GM12878 (cell line): Measurements from ENCODE around the gene INPP5D. TPM values are rescaled to one million over a fixed set of nuclear protein-coding genes. Genes with fewer than 3 reads are reported as not detected.

Source experiments
- ASH2L ChIP-seq: fragments of 300-600, 200-600 bp; sonication (generic); IDR thresholded peaks from 2 replicates; pipeline ENCODE4 v1.6.1; 2017; ENCODE audit warnings: low read depth, mild to moderate bottlenecking, borderline replicate concordance
- CTCF ChIP-seq, 3 experiments: IDR thresholded peaks in 2 of 3; conservative IDR thresholded peaks in 1 of 3; 2 replicates each; pipeline ENCODE4 v1.5.1; 2011; ENCODE audit warnings: low read depth in 3 of 3, low read length in 3 of 3, mild to moderate bottlenecking in 3 of 3, control low read depth in 2 of 3, moderate library complexity in 2 of 3, inconsistent platforms in 1 of 3, mixed read lengths in 1 of 3; ENCODE audit not compliant: control insufficient read depth in 2 of 3, insufficient read depth in 1 of 3; ENCODE audit errors: extremely low read depth in 1 of 3
- DPF2 ChIP-seq: fragments of 450-650 bp; IDR thresholded peaks from 2 replicates; pipeline ENCODE4 v1.6.1; 2017; ENCODE audit warnings: mild to moderate bottlenecking
- E2F8 ChIP-seq: fragments of 450-650 bp; IDR thresholded peaks from 2 replicates; pipeline ENCODE4 v1.6.1; 2018; ENCODE audit warnings: mild to moderate bottlenecking, low read depth, moderate library complexity; ENCODE audit not compliant: partially characterized antibody
- EED ChIP-seq: sonication (generic); IDR thresholded peaks from 2 replicates; pipeline ENCODE4 v1.6.1; 2016; ENCODE audit warnings: antibody characterized with exemption, low read depth
- GABPA ChIP-seq: IDR thresholded peaks from 2 replicates; pipeline ENCODE4 v1.6.1; 2014; ENCODE audit warnings: antibody characterized with exemption, low read depth, mild to moderate bottlenecking, inconsistent platforms
- GATAD2B ChIP-seq: fragments of 450-650 bp; conservative IDR thresholded peaks from 2 replicates; pipeline ENCODE4 v1.6.1; 2017; ENCODE audit warnings: low read depth, mild to moderate bottlenecking, moderate library complexity
- HCFC1 ChIP-seq: fragments of 150-350 bp; IDR thresholded peaks from 2 replicates; pipeline ENCODE4 v1.6.1; 2014; ENCODE audit warnings: low read length
- HDAC2 ChIP-seq: fragments of 200-600 bp; sonication (generic); IDR thresholded peaks from 2 replicates; pipeline ENCODE4 v1.6.1; 2017
- HDGF ChIP-seq: fragments of 450-650 bp; IDR thresholded peaks from 2 replicates; pipeline ENCODE4 v1.6.1; 2016; ENCODE audit warnings: antibody characterized with exemption
- IRF3 ChIP-seq: fragments of 450-650 bp; IDR thresholded peaks from 2 replicates; pipeline ENCODE4 v1.6.1; 2014; ENCODE audit warnings: mild to moderate bottlenecking
- MEF2A ChIP-seq: IDR thresholded peaks from 2 replicates; pipeline ENCODE4 v1.6.1; 2011; ENCODE audit warnings: low read depth, mild to moderate bottlenecking, low read length, moderate library complexity; ENCODE audit not compliant: insufficient read depth
- MTA2 ChIP-seq: fragments of 450-650 bp; IDR thresholded peaks from 2 replicates; pipeline ENCODE4 v1.6.1; 2016; ENCODE audit warnings: low read depth, mild to moderate bottlenecking, moderate library complexity
- NRF1 ChIP-seq: conservative IDR thresholded peaks from 2 replicates; pipeline ENCODE4 v1.6.1; 2011; ENCODE audit warnings: mild to moderate bottlenecking, low read depth, low read length, improper control_type of control experiment
- POLR2AphosphoS5 ChIP-seq: IDR thresholded peaks from 2 replicates; pipeline ENCODE4 v1.6.1; 2011; ENCODE audit warnings: mild to moderate bottlenecking, low read length, inconsistent platforms
- RAD21 ChIP-seq: IDR thresholded peaks from 2 replicates; pipeline ENCODE4 v1.6.1; 2011; ENCODE audit warnings: mild to moderate bottlenecking, low read depth, low read length, moderate library complexity; ENCODE audit not compliant: insufficient read depth
- RUNX3 ChIP-seq: IDR thresholded peaks from 2 replicates; pipeline ENCODE4 v1.6.1; 2012; ENCODE audit warnings: low read length, inconsistent platforms
- SMAD5 ChIP-seq: IDR thresholded peaks from 2 replicates; pipeline ENCODE4 v1.6.1; 2016; ENCODE audit warnings: antibody characterized with exemption, low read depth
- SMARCA5 ChIP-seq: fragments of 450-650 bp; IDR thresholded peaks from 2 replicates; pipeline ENCODE4 v1.6.1; 2017; ENCODE audit warnings: mild to moderate bottlenecking
- SMC3 ChIP-seq: IDR thresholded peaks from 2 replicates; pipeline ENCODE4 v1.6.1; 2011; ENCODE audit warnings: low read length, improper control_type of control experiment, borderline replicate concordance
- SPI1 ChIP-seq: IDR thresholded peaks from 2 replicates; pipeline ENCODE4 v1.6.1; 2011; ENCODE audit warnings: low read depth, mild to moderate bottlenecking, low read length, moderate library complexity, borderline replicate concordance; ENCODE audit not compliant: insufficient read depth
- SREBF1 ChIP-seq: IDR thresholded peaks from 2 replicates; pipeline ENCODE4 v1.6.1; 2012; ENCODE audit warnings: mild to moderate bottlenecking, low read length
- TCF3 ChIP-seq: IDR thresholded peaks from 2 replicates; pipeline ENCODE4 v1.6.1; 2012; ENCODE audit warnings: low read depth, mild to moderate bottlenecking, low read length, borderline replicate concordance; ENCODE audit not compliant: insufficient read depth
- polyA plus RNA-seq, 11 experiments: library from polyadenylated mRNA; depleted of rRNA in 4 of 11; unstranded in 6 of 11; stranded (reverse) in 5 of 11; fragments of >200 nt; fragmentation: Nextera tagmentation in 4 of 11; fragmentation: Illumina TruSeq in 1 of 11; extraction: Ambion mirVana in 4 of 11; extraction: Trizol in 1 of 11; gene quantifications; 1 replicate in 1 of 11; 2 replicates in 10 of 11; pipeline versions ENCODE4 v1.2.1 to v1.2.3, GENCODE V29; 2011 to 2016; ENCODE audit warnings: inconsistent platforms in 2 of 11, missing spikeins in 2 of 11, low read depth in 1 of 11
- total RNA-seq, 4 experiments: library from RNA; depleted of rRNA in 3 of 4; stranded (reverse); fragments of >200 nt in 3 of 4; fragmentation: Illumina TruSeq in 1 of 4; extraction: Trizol in 1 of 4; gene quantifications; 2 replicates each; pipeline versions ENCODE4 v1.2.1 to v1.2.3, GENCODE V29; 2013 to 2021
- TF ChIP-seq, protein P1 (sequence below): fragments of 450-650 bp; IDR thresholded peaks from 2 replicates; pipeline ENCODE4 v1.6.1; 2016; ENCODE audit warnings: mild to moderate bottlenecking
- TF ChIP-seq, protein P2 (sequence below): IDR thresholded peaks from 2 replicates; pipeline ENCODE4 v1.6.1; 2011; ENCODE audit warnings: mild to moderate bottlenecking, low read depth, low read length, moderate library complexity; ENCODE audit not compliant: insufficient replicate concordance

Gene INPP5D
- total and polyA plus RNA-seq, 10 of the 15 experiments (the other 5 are each of a cell fraction or from before 2014, with no cell fraction given) = 11.8 to 139 (median 88.8) TPM

GRCh38 chr2:233185963-233186362 is 125.8 kb downstream of the INPP5D start (continued):
- peak; percentile 32; the same call in 1 of the 2 replicates for TF ChIP-seq GATAD2B
- TF ChIP-seq NRF1 = no peak
- no peak for TF ChIP-seq SMAD5
- no peak for TF ChIP-seq POLR2AphosphoS5
- no peak for TF ChIP-seq ASH2L
- TF ChIP-seq HCFC1 = no peak
- no peak for TF ChIP-seq SREBF1
- TF ChIP-seq E2F8 = no peak
- TF ChIP-seq SMC3 = no peak
- TF ChIP-seq MEF2A = no peak
- TF ChIP-seq CTCF (IDR thresholded peaks at IDR 0.05 in 2 of 3, conservative IDR thresholded peaks at IDR 0.05 in 1 of 3; ENCODE audit: control insufficient read depth in 2 of 3, extremely low read depth in 1 of 3, insufficient read depth in 1 of 3, low read depth in 3 of 3, low read length in 3 of 3) = no peak
- TF ChIP-seq IRF3 = no peak
- TF ChIP-seq GABPA = no peak
- no peak for TF ChIP-seq TCF3
- TF ChIP-seq, protein P1, sequence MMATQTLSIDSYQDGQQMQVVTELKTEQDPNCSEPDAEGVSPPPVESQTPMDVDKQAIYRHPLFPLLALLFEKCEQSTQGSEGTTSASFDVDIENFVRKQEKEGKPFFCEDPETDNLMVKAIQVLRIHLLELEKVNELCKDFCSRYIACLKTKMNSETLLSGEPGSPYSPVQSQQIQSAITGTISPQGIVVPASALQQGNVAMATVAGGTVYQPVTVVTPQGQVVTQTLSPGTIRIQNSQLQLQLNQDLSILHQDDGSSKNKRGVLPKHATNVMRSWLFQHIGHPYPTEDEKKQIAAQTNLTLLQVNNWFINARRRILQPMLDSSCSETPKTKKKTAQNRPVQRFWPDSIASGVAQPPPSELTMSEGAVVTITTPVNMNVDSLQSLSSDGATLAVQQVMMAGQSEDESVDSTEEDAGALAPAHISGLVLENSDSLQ = no peak
- TF ChIP-seq HDAC2 = no peak
- TF ChIP-seq, protein P2, sequence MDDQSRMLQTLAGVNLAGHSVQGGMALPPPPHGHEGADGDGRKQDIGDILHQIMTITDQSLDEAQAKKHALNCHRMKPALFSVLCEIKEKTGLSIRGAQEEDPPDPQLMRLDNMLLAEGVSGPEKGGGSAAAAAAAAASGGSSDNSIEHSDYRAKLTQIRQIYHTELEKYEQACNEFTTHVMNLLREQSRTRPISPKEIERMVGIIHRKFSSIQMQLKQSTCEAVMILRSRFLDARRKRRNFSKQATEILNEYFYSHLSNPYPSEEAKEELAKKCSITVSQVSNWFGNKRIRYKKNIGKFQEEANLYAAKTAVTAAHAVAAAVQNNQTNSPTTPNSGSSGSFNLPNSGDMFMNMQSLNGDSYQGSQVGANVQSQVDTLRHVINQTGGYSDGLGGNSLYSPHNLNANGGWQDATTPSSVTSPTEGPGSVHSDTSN = no peak
- TF ChIP-seq SPI1 = peak; percentile 94
- TF ChIP-seq HDGF = no peak
- TF ChIP-seq RAD21 = no peak
- TF ChIP-seq EED = peak; percentile 53; the same call in 1 of the 2 replicates
- TF ChIP-seq DPF2 = 0 out of 2 replicates have a peak, but pooled peaks have one; percentile 46
- no peak; the same call in 1 of the 2 replicates for TF ChIP-seq SMARCA5
- peak; percentile 84 for TF ChIP-seq RUNX3
- TF ChIP-seq MTA2 = peak; percentile 57
